Loucy (cell line): ENCODE measurements around the gene OCLN.
A peak's percentile ranks its signal among the peaks of the same experiment; 100 is the strongest.

Source experiments
- H2AFZ ChIP-seq: fragments of 200-600 bp; sonication (generic); 2 replicates; pipeline ENCODE4 v1.6.0; 2016; ENCODE audit warnings: antibody characterized with exemption, mild to moderate bottlenecking, low read length, moderate library complexity
- H3F3A ChIP-seq: fragments of 200-600 bp; 2 replicates; pipeline ENCODE4 v1.6.0; 2016; ENCODE audit warnings: antibody characterized with exemption, low read depth, mild to moderate bottlenecking
- H3K27me3 ChIP-seq: fragments of 200-600 bp; sonication (generic); 2 replicates; pipeline ENCODE4 v1.6.1; 2014; ENCODE audit warnings: low read length, mild to moderate bottlenecking; ENCODE audit not compliant: insufficient read depth, poor library complexity, severe bottlenecking
- H3K36me3 ChIP-seq: fragments of 200-600 bp; sonication (generic); 2 replicates; pipeline ENCODE4 v1.6.1; 2016; ENCODE audit warnings: low read length; ENCODE audit not compliant: insufficient read depth
- H3K4me1 ChIP-seq: fragments of 200-600 bp; sonication (generic); 2 replicates; pipeline ENCODE4 v1.5.1; 2014; ENCODE audit warnings: low read length, mild to moderate bottlenecking; ENCODE audit not compliant: insufficient read depth, poor library complexity, severe bottlenecking
- H3K4me2 ChIP-seq: fragments of 200-600 bp; sonication (generic); 2 replicates; pipeline ENCODE4 v1.6.0; 2014; ENCODE audit warnings: antibody characterized with exemption, low read length, low read depth, mild to moderate bottlenecking; ENCODE audit not compliant: poor library complexity, severe bottlenecking
- H3K4me3 ChIP-seq: fragments of 200-600 bp; sonication (generic); 2 replicates; pipeline ENCODE4 v1.5.1; 2014; ENCODE audit warnings: low read length, mild to moderate bottlenecking, mixed read lengths; ENCODE audit not compliant: poor library complexity, severe bottlenecking
- H3K79me2 ChIP-seq: fragments of 200-600 bp; sonication (generic); 2 replicates; pipeline ENCODE4 v1.6.1; 2014; ENCODE audit warnings: low read length; ENCODE audit not compliant: insufficient read depth
- H3K9ac ChIP-seq: fragments of 200-600 bp; sonication (generic); 2 replicates; pipeline ENCODE4 v1.6.0; 2014; ENCODE audit warnings: mild to moderate bottlenecking, low read depth, low read length, moderate library complexity; ENCODE audit not compliant: poor library complexity, severe bottlenecking
- H3K9me2 ChIP-seq: fragments of 200-600 bp; sonication (generic); replicated peaks from 2 replicates; pipeline ENCODE4 v1.6.1; 2016; ENCODE audit warnings: low read depth, low read length, mixed read lengths
- H3K9me3 ChIP-seq: fragments of 200-600 bp; sonication (generic); 2 replicates; pipeline ENCODE4 v1.6.1; 2014; ENCODE audit warnings: mild to moderate bottlenecking, antibody characterized with exemption, low read length, low read depth; ENCODE audit not compliant: insufficient read depth
- H4K20me1 ChIP-seq: fragments of 200-600 bp; sonication (generic); 2 replicates; pipeline ENCODE4 v1.6.0; 2014; ENCODE audit warnings: antibody characterized with exemption, low read length, mild to moderate bottlenecking; ENCODE audit not compliant: insufficient read depth, poor library complexity, severe bottlenecking
- EZH2phosphoT487 ChIP-seq: fragments of 200-600 bp; IDR thresholded peaks from 2 replicates; pipeline ENCODE4 v1.6.1; 2018; ENCODE audit warnings: antibody characterized with exemption, mild to moderate bottlenecking, moderate library complexity, borderline replicate concordance
- TF ChIP-seq, protein P1 (sequence below): fragments of 200-600 bp; sonication (generic); conservative IDR thresholded peaks from 2 replicates; pipeline ENCODE4 v1.5.1; 2014; ENCODE audit warnings: mild to moderate bottlenecking, antibody characterized with exemption, low read length

OCLN gene

DNA sequence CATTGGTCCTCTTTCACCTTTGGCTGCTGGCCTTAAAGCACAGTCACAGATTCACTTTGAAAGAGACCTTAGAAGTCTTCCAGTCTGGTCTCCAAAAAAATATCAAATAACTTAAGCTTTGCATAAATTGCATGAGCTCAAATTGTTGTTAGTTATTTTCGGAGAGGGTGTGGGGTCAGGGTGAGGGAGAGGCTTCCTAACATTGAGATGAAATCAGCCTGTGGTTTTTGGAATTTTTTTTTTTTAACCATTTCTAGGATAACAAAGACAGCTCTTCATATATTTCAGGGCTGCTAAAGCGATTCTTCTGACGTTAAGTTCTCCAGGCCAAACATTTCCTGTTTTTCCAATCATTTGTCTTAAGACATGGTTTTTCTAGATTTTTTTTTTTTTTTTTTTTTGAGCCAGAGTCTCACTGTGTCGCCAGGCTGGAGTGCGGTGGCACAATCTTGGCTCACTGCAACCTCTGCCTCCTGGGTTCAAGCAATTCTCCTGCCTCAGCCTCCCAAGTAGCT, 4.5 kb downstream of the OCLN start:
- no peaks in the 10 kb centered on the region for H3K79me2 ChIP-seq
- no peak overlapping the region for H3K4me2 ChIP-seq

DNA sequence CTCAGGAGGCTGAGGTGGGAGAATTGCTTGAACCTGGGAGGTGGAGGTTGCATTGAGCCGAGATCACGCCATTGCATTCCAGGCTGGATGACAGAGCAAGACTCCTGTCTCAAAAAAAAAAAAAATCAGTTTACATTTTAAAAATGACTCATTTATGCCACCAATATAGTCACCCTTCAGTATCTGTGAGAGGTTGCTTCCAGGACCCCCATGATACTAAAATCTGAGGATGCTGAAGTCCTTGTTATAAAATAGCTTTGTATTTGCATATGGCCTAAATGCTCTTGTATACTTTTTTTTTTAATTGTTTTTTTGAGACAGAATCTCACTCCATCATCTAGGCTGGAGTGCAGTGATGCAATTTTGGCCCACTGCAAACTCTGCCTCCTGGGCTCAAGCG, 5.8 kb downstream of the OCLN start:
- Histone ChIP-seq H3K4me3 (no peak overlapping the region), H3K9me3 (no peaks in the 10 kb centered on the region), H3K4me2 (no peak overlapping the region), H3K9me2 (no peaks in the 10 kb centered on the region), H2AFZ (no peak overlapping the region), H3K4me1 (no peaks in the 10 kb centered on the region), H3K79me2 (no peaks in the 10 kb centered on the region), H3K27me3 (no peaks in the 10 kb centered on the region), H4K20me1 (no peaks in the 10 kb centered on the region), H3F3A (no peaks in the 10 kb centered on the region), H3K36me3 (no peaks in the 10 kb centered on the region), H3K9ac (no peak overlapping the region)
- TF ChIP-seq EZH2phosphoT487, result no peak
- TF ChIP-seq, protein P1, sequence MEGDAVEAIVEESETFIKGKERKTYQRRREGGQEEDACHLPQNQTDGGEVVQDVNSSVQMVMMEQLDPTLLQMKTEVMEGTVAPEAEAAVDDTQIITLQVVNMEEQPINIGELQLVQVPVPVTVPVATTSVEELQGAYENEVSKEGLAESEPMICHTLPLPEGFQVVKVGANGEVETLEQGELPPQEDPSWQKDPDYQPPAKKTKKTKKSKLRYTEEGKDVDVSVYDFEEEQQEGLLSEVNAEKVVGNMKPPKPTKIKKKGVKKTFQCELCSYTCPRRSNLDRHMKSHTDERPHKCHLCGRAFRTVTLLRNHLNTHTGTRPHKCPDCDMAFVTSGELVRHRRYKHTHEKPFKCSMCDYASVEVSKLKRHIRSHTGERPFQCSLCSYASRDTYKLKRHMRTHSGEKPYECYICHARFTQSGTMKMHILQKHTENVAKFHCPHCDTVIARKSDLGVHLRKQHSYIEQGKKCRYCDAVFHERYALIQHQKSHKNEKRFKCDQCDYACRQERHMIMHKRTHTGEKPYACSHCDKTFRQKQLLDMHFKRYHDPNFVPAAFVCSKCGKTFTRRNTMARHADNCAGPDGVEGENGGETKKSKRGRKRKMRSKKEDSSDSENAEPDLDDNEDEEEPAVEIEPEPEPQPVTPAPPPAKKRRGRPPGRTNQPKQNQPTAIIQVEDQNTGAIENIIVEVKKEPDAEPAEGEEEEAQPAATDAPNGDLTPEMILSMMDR, result no peak

More for the DNA sequence above, 4.5 kb downstream of the OCLN start:
- H3K4me3 ChIP-seq, result no peak overlapping the region
- H4K20me1 ChIP-seq, result no peaks in the 10 kb centered on the region
- no peaks in the 10 kb centered on the region for H3K27me3 ChIP-seq
- TF ChIP-seq, protein P1, result no peak
- no peak for TF ChIP-seq EZH2phosphoT487
- no peaks in the 10 kb centered on the region for H3K36me3 ChIP-seq
- no peaks in the 10 kb centered on the region for H3F3A ChIP-seq
- H3K9me3 ChIP-seq, result no peaks in the 10 kb centered on the region
- no peaks in the 10 kb centered on the region for H3K9me2 ChIP-seq
- no peak overlapping the region for H3K9ac ChIP-seq
- no peaks in the 10 kb centered on the region for H3K4me1 ChIP-seq
- H2AFZ ChIP-seq, result peak overlapping the region; percentile 13; the same call in 1 of the 2 replicates

DNA sequence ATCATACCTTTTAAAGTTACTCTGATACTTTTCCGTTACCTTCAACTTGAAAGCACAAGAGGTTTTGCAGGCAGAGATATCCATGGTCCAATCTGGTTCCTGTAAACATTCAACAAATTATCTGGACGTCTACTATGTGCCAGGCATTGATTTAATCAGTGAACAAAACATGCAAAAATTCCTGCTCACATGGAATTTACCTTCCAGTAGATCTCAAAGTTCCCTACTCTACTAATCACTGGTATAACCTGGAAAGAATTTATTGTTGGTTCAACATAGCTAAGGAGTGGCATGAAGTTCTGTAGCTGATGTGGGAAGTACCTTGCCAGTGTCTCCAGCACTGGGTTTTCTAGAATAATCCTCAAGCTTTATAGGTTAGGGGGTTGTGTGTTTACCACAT, 9.8 kb downstream of the OCLN start:
- no peaks in the 10 kb centered on the region for H3K9me2 ChIP-seq
- no peak overlapping the region for H3K9ac ChIP-seq
- H3K36me3 ChIP-seq, result no peaks in the 10 kb centered on the region
- no peaks in the 10 kb centered on the region for H3K4me1 ChIP-seq
- TF ChIP-seq, protein P1, result no peak
- TF ChIP-seq EZH2phosphoT487, result no peak
- no peaks in the 10 kb centered on the region for H3K27me3 ChIP-seq
- H3F3A ChIP-seq, result no peaks in the 10 kb centered on the region
- no peaks in the 10 kb centered on the region for H3K9me3 ChIP-seq
- no peak overlapping the region for H2AFZ ChIP-seq
- H3K4me3 ChIP-seq, result no peak overlapping the region
- no peak overlapping the region for H3K4me2 ChIP-seq
- H4K20me1 ChIP-seq, result no peaks in the 10 kb centered on the region
- H3K79me2 ChIP-seq, result no peaks in the 10 kb centered on the region
